Upper lobe of left lung (tissue), 4 donors: Measurements from ENCODE around the gene ARID1B.

ENCODE experiments used
- CTCF ChIP-seq, 6 experiments: fragments of 450-650 bp in 4 of 6; fragments of 200-600 bp in 2 of 6; sonication (generic) in 2 of 6; IDR thresholded peaks; one replicate each; pipeline ENCODE4 v1.5.1; 2016 to 2019; ENCODE audit warnings: antibody characterized with exemption in 6 of 6
- EP300 ChIP-seq, 4 donors: sonication (generic); formaldehyde crosslinking; IDR thresholded peaks; one replicate each; pipeline ENCODE4 v1.5.1; 2017; ENCODE audit warnings: antibody characterized with exemption in 4 of 4, control low read depth in 2 of 4
- POLR2A ChIP-seq, 4 donors: fragments of 450-650 bp; IDR thresholded peaks; one replicate each; pipeline ENCODE4 v1.5.1; 2016 to 2017; ENCODE audit warnings: antibody characterized with exemption in 4 of 4, mild to moderate bottlenecking in 2 of 4
- POLR2AphosphoS5 ChIP-seq, 2 donors: sonication (generic); formaldehyde crosslinking; IDR thresholded peaks; one replicate each; pipeline ENCODE4 v1.5.1; 2017; ENCODE audit warnings: antibody characterized with exemption in 2 of 2

- TF ChIP-seq CTCF (IDR thresholded peaks at IDR 0.05) (no peak), POLR2A (IDR thresholded peaks at IDR 0.05) (no peak), EP300 (IDR thresholded peaks at IDR 0.05) (no peak), POLR2AphosphoS5 (IDR thresholded peaks at IDR 0.05) (no peak)
Observed at GRCh38 chr6:157182503-157183264, 405.5 kb downstream of the ARID1B start.
